GM12878 (cell line): ENCODE measurements around the gene ANKMY1. TPM values are rescaled to one million over a fixed set of nuclear protein-coding genes. Genes with fewer than 3 reads are reported as not detected.

Source experiments
- ATAC-seq: fragments of 200-7000 bp; cut with Tn5 transposase; 3 replicates; pipeline ENCODE4 v1.9.1; 2020; ENCODE audit warnings: mild to moderate bottlenecking, moderate library complexity
- BruUV-seq: library from RNA; stranded (reverse); fragments of 400-500 nt; replicated peaks from 2 replicates; lab custom pipeline; 2021; lab: Mats Ljungman, UMichigan
- CTCF ChIA-PET: fragments of 300-600 bp; sonication (Branson Sonifier 250); formaldehyde crosslinking; extraction: SDS; loops from one replicate; lab custom pipeline; 2021; ENCODE audit warnings: inconsistent platforms; lab: Yijun Ruan, JAX
- POLR2A ChIA-PET: fragments of 350-600 bp; formaldehyde crosslinking; extraction: SDS; loops from one replicate; lab custom pipeline; 2021; ENCODE audit warnings: inconsistent platforms; lab: Charles Lee
- RAD21 ChIA-PET: fragments of 300-600 bp; sonication (Branson Sonifier 250); formaldehyde crosslinking; loops from one replicate; lab custom pipeline; 2023; ENCODE audit warnings: antibody characterized with exemption; ENCODE audit not compliant: unreplicated experiment; lab: Charles Lee
- SMC1A ChIA-PET: fragments of 300-600 bp; sonication (Branson Sonifier 250); formaldehyde crosslinking; loops from one replicate; lab custom pipeline; 2023; ENCODE audit not compliant: unreplicated experiment, uncharacterized antibody; lab: Charles Lee
- DNase-seq: peaks from one replicate; pipeline ENCODE4 v3.0.0-alpha.2; 2011; ENCODE audit warnings: low read depth, low spot score
- FAIRE-seq: peaks from 3 replicates; lab custom pipeline; 2011; peaks lifted over from hg19 to GRCh38; lab: Jason Lieb, UNC
- H2AFZ ChIP-seq: 2 replicates; pipeline ENCODE4 v1.6.0; 2011; ENCODE audit warnings: low read depth, low read length, control low read depth; ENCODE audit not compliant: control insufficient read depth
- H3K27ac ChIP-seq: 2 replicates; pipeline ENCODE4 v1.5.1; 2011; ENCODE audit warnings: control low read depth; ENCODE audit not compliant: control insufficient read depth, insufficient read depth
- H3K27me3 ChIP-seq, 2 experiments: replicated peaks in 1 of 2; 2 replicates each; pipeline versions ENCODE4 v1.6.0 to v1.6.1; 2011; ENCODE audit warnings: low read length in 1 of 2; ENCODE audit not compliant: control insufficient read depth in 2 of 2, insufficient read depth in 2 of 2
- H3K36me3 ChIP-seq, 2 experiments: 2 replicates each; pipeline ENCODE4 v1.5.1; 2011; ENCODE audit warnings: low read length in 1 of 2; ENCODE audit not compliant: control insufficient read depth in 2 of 2, insufficient read depth in 2 of 2
- H3K4me1 ChIP-seq: 2 replicates; pipeline ENCODE4 v1.6.1; 2011; ENCODE audit warnings: mild to moderate bottlenecking, low read length, moderate library complexity, mixed read lengths; ENCODE audit not compliant: control insufficient read depth, insufficient read depth
- H3K4me2 ChIP-seq: 2 replicates; pipeline ENCODE4 v1.6.0; 2011; ENCODE audit warnings: control low read depth; ENCODE audit not compliant: control insufficient read depth, insufficient read depth
- H3K4me3 ChIP-seq: fragments of 200-600 bp; sonication (generic); 2 replicates; pipeline ENCODE4 v1.5.1; 2016
- H3K79me2 ChIP-seq: 2 replicates; pipeline ENCODE4 v1.6.0; 2011; ENCODE audit warnings: low read length; ENCODE audit not compliant: control insufficient read depth, insufficient read depth
- H3K9ac ChIP-seq: 2 replicates; pipeline ENCODE4 v1.8.0; 2011; ENCODE audit warnings: low read length, control low read depth, mixed read lengths; ENCODE audit not compliant: control insufficient read depth, insufficient read depth
- H3K9me3 ChIP-seq: replicated peaks from 3 replicates; pipeline ENCODE4 v1.5.1; 2011; ENCODE audit warnings: mild to moderate bottlenecking, low read length; ENCODE audit not compliant: control insufficient read depth, insufficient read depth
- H4K20me1 ChIP-seq: 2 replicates; pipeline ENCODE4 v1.6.0; 2011; ENCODE audit not compliant: control insufficient read depth, insufficient read depth
- BACH1 ChIP-seq: fragments of 450-650 bp; IDR thresholded peaks from 2 replicates; pipeline ENCODE4 v1.6.1; 2017; ENCODE audit warnings: mild to moderate bottlenecking, borderline replicate concordance
- BRCA1 ChIP-seq: IDR thresholded peaks from 2 replicates; pipeline ENCODE4 v1.6.1; 2011; ENCODE audit warnings: low read depth, low read length, improper control_type of control experiment
- EZH2 ChIP-seq: IDR thresholded peaks from 2 replicates; pipeline ENCODE4 v1.6.1; 2012; ENCODE audit warnings: low read depth, mild to moderate bottlenecking, control low read depth, inconsistent platforms, low read length, borderline replicate concordance; ENCODE audit not compliant: control insufficient read depth
- HDAC6 ChIP-seq: fragments of 200-600 bp; sonication (generic); IDR thresholded peaks from one replicate; pipeline ENCODE4 v1.8.0; 2017; ENCODE audit warnings: antibody characterized with exemption; ENCODE audit not compliant: unreplicated experiment
- MYC ChIP-seq: IDR thresholded peaks from 2 replicates; pipeline ENCODE4 v1.6.1; 2011; ENCODE audit warnings: mild to moderate bottlenecking, low read length, moderate library complexity, inconsistent platforms; ENCODE audit not compliant: insufficient read depth, insufficient replicate concordance, insufficient read length, severe bottlenecking
- POU2F2 ChIP-seq: IDR thresholded peaks from 3 replicates; pipeline ENCODE4 v1.6.1; 2011; ENCODE audit warnings: low read depth, mild to moderate bottlenecking, low read length, borderline replicate concordance
- RAD51 ChIP-seq: fragments of 450-650 bp; IDR thresholded peaks from 2 replicates; pipeline ENCODE4 v1.6.1; 2016; ENCODE audit warnings: moderate library complexity, mild to moderate bottlenecking, inconsistent platforms
- RUNX3 ChIP-seq: IDR thresholded peaks from 2 replicates; pipeline ENCODE4 v1.6.1; 2012; ENCODE audit warnings: low read length, inconsistent platforms
- SIX5 ChIP-seq: IDR thresholded peaks from 2 replicates; pipeline ENCODE4 v1.6.1; 2011; ENCODE audit warnings: mild to moderate bottlenecking, low read depth, low read length, moderate library complexity; ENCODE audit not compliant: severe bottlenecking
- STAT3 ChIP-seq: IDR thresholded peaks from 2 replicates; pipeline ENCODE4 v1.6.1; 2011; ENCODE audit warnings: low read depth, low read length, improper control_type of control experiment
- TCF3 ChIP-seq: IDR thresholded peaks from 2 replicates; pipeline ENCODE4 v1.6.1; 2012; ENCODE audit warnings: low read depth, mild to moderate bottlenecking, low read length, borderline replicate concordance; ENCODE audit not compliant: insufficient read depth
- ZNF217 ChIP-seq: fragments of 450-650 bp; IDR thresholded peaks from 2 replicates; pipeline ENCODE4 v1.6.1; 2017; ENCODE audit warnings: antibody characterized with exemption, mild to moderate bottlenecking
- ZZZ3 ChIP-seq: IDR thresholded peaks from 2 replicates; pipeline ENCODE4 v1.6.1; 2011; ENCODE audit warnings: low read depth; ENCODE audit not compliant: control insufficient read depth, insufficient read length
- WGBS: methylation state at CpG from one replicate; pipeline ENCODE4 v1.1.6; 2016; ENCODE audit warnings: low lambda C conversion rate; ENCODE audit not compliant: insufficient replicate concordance, insufficient coverage; ENCODE audit errors: missing lambda C conversion rate; 5-methylcytosine and 5-hydroxymethylcytosine counted together
- in situ Hi-C: fragments of 300-500 bp; cut with MboI; formaldehyde crosslinking; loops from 9 replicates; pipeline ENCODE4 v1.14.3; 2018; ENCODE audit warnings: mixed read lengths
- intact Hi-C: fragments of 100-400 bp; cut with micrococcal nuclease; formaldehyde crosslinking; loops from one replicate; pipeline ENCODE4 v1.14.2; 2022; ENCODE audit not compliant: unreplicated experiment
- polyA plus RNA-seq, 11 experiments: library from polyadenylated mRNA; depleted of rRNA in 4 of 11; unstranded in 6 of 11; stranded (reverse) in 5 of 11; fragments of >200 nt; fragmentation: Nextera tagmentation in 4 of 11; fragmentation: Illumina TruSeq in 1 of 11; extraction: Ambion mirVana in 4 of 11; extraction: Trizol in 1 of 11; gene quantifications; 1 replicate in 1 of 11; 2 replicates in 10 of 11; pipeline versions ENCODE4 v1.2.1 to v1.2.3, GENCODE V29; 2011 to 2016; ENCODE audit warnings: inconsistent platforms in 2 of 11, missing spikeins in 2 of 11, low read depth in 1 of 11
- total RNA-seq, 4 experiments: library from RNA; depleted of rRNA in 3 of 4; stranded (reverse); fragments of >200 nt in 3 of 4; fragmentation: Illumina TruSeq in 1 of 4; extraction: Trizol in 1 of 4; gene quantifications; 2 replicates each; pipeline versions ENCODE4 v1.2.1 to v1.2.3, GENCODE V29; 2013 to 2021
- TF ChIP-seq, protein P1 (sequence below): IDR thresholded peaks from 2 replicates; pipeline ENCODE4 v1.6.1; 2012; ENCODE audit warnings: low read length, inconsistent platforms
- TF ChIP-seq, protein P2 (sequence below): fragments of 450-650 bp; IDR thresholded peaks from 2 replicates; pipeline ENCODE4 v1.6.1; 2017; ENCODE audit warnings: antibody characterized with exemption, mild to moderate bottlenecking, moderate library complexity

The ANKMY1 gene
- total and polyA plus RNA-seq, 10 of the 15 experiments (the other 5 are each of a cell fraction or from before 2014, with no cell fraction given): 1.1 to 15.3 (median 11.1) TPM

DNA sequence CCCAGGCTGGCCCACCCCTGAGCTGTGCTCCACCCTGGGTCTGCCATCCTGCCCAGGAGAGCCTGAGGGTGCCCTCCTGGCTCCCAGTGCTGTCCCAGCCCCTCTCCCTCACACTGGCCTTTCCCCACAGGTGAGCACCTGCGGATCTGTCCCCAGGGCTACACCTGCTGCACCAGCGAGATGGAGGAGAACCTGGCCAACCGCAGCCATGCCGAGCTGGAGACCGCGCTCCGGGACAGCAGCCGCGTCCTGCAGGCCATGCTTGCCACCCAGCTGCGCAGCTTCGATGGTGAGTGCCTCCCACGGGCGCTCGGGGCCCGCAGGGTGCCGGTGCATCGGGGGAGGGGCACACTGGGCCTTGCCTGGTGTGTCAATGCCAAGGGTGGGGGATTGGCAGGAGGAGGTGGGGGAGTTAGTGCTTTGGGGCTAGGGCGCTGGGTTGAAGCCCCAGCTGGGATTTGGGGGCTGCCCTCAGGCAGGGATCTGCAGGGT is 98.8 kb downstream of the ANKMY1 start (continued):
- TF ChIP-seq RUNX3 (no peak), BRCA1 (no peak)
- TF ChIP-seq, protein P1, sequence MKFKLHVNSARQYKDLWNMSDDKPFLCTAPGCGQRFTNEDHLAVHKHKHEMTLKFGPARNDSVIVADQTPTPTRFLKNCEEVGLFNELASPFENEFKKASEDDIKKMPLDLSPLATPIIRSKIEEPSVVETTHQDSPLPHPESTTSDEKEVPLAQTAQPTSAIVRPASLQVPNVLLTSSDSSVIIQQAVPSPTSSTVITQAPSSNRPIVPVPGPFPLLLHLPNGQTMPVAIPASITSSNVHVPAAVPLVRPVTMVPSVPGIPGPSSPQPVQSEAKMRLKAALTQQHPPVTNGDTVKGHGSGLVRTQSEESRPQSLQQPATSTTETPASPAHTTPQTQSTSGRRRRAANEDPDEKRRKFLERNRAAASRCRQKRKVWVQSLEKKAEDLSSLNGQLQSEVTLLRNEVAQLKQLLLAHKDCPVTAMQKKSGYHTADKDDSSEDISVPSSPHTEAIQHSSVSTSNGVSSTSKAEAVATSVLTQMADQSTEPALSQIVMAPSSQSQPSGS: no peak
- TF ChIP-seq, all 136 proteins: peak for 0

DNA sequence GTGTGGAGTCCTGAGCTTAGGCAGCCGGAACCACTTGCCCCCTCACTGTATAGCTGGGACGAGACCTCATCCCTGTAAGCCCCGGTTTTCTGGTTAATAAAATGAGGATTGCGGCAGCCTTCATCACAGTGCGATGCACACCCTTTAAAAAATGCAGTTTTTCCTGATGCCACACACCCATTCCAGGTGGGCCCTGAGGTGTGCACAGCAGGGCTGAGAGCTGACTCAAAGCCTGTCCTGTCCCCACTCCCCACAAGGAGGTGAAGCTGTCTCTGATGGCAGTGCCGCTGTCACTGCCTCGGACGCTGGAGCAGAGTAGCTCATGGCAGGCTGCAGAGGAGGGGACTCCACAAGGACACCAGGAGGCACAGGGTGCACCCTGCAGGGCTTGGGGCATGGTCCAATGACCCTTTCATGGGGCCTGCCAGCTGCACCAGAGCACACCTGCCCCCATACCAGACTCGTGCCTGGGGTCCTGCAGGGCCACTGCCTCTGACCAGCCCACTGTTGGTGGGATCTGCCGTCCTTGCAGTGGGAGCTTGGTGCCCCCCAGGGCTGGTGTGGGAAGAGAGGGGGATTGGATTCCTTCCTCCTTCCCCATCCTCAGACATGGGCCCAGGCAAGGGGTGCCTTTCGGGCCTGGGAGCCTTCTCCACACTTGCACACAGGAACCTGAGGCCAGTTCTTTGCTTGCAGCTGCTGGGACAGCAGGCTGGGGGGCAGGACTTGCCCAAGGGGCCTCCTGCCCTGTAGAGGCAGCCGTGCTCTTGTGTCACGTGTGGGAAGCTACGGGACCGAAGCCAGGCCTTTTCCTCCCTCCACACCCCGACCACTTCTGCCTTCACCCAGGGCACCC is 99.5 kb downstream of the ANKMY1 start:
- H3K4me1 ChIP-seq: no peaks in the 10 kb centered on the region
- in situ Hi-C loops: no loop called here
- TF ChIP-seq EZH2 (no peak), ZNF217 (no peak), RAD51 (no peak), BACH1 (no peak), SIX5 (no peak), ZZZ3 (no peak), POU2F2 (no peak), STAT3 (no peak), TCF3 (no peak), HDAC6 (no peak), MYC (no peak)
- TF ChIP-seq, protein P2, sequence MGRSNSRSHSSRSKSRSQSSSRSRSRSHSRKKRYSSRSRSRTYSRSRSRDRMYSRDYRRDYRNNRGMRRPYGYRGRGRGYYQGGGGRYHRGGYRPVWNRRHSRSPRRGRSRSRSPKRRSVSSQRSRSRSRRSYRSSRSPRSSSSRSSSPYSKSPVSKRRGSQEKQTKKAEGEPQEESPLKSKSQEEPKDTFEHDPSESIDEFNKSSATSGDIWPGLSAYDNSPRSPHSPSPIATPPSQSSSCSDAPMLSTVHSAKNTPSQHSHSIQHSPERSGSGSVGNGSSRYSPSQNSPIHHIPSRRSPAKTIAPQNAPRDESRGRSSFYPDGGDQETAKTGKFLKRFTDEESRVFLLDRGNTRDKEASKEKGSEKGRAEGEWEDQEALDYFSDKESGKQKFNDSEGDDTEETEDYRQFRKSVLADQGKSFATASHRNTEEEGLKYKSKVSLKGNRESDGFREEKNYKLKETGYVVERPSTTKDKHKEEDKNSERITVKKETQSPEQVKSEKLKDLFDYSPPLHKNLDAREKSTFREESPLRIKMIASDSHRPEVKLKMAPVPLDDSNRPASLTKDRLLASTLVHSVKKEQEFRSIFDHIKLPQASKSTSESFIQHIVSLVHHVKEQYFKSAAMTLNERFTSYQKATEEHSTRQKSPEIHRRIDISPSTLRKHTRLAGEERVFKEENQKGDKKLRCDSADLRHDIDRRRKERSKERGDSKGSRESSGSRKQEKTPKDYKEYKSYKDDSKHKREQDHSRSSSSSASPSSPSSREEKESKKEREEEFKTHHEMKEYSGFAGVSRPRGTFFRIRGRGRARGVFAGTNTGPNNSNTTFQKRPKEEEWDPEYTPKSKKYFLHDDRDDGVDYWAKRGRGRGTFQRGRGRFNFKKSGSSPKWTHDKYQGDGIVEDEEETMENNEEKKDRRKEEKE: no peak
- TF ChIP-seq, all 136 proteins: peak for 0
- FAIRE-seq (no peak), DNase-seq (no peak), ATAC-seq (no peak)
- POLR2A ChIA-PET: no interaction called here
- SMC1A ChIA-PET: interaction anchor here (0.8 kb wide), 1 partner anchor 48 kb away, joined by 3 read pairs; no protein-coding TSS in a partner anchor
- RAD21 ChIA-PET: no interaction called here
- H3K79me2 ChIP-seq: no peaks in the 10 kb centered on the region
- H3K27ac ChIP-seq: no peak overlapping the region
- intact Hi-C loops: no loop called here
- no peaks in the 10 kb centered on the region for H3K9me3 ChIP-seq
- H2AFZ ChIP-seq: no peak overlapping the region
- H3K36me3 ChIP-seq: no peaks in the 10 kb centered on the region
- H4K20me1 ChIP-seq: no peaks in the 10 kb centered on the region
- BruUV-seq: no TSS peak
- 40% methylated on average over 16 of the region's 16 CpGs for WGBS
- no peak overlapping the region for H3K4me3 ChIP-seq
- peaks cover 8 to 10% of the 10 kb centered on the region in 2 experiments for H3K27me3 ChIP-seq
- H3K9ac ChIP-seq: no peak overlapping the region
- H3K4me2 ChIP-seq: no peak overlapping the region
- CTCF ChIA-PET: no interaction called here
